ENCODE results near the gene JAK3. TPM values are rescaled to one million over a fixed set of nuclear protein-coding genes. Genes with fewer than 3 reads are reported as not detected.
"Not testable (repeated sequence)": the region's sequence is repeated elsewhere in the genome, so short reads cannot be mapped to it uniquely, and the experiment has no call there.

Gene JAK3
- total RNA-seq, 1 experiment from 2014 or later = not detected

GRCh38 chr19:17797424-17798201 lies 50.2 kb downstream of the JAK3 start:
- Histone ChIP-seq H3K36me3 (no peaks in the 10 kb centered on the region), H3K9me3 (no peaks in the 10 kb centered on the region), H3K4me3 (no peak overlapping the region), H3K27me3 (peaks cover 21% of the 10 kb centered on the region)
- DNase-seq = peak; percentile 71

DNA sequence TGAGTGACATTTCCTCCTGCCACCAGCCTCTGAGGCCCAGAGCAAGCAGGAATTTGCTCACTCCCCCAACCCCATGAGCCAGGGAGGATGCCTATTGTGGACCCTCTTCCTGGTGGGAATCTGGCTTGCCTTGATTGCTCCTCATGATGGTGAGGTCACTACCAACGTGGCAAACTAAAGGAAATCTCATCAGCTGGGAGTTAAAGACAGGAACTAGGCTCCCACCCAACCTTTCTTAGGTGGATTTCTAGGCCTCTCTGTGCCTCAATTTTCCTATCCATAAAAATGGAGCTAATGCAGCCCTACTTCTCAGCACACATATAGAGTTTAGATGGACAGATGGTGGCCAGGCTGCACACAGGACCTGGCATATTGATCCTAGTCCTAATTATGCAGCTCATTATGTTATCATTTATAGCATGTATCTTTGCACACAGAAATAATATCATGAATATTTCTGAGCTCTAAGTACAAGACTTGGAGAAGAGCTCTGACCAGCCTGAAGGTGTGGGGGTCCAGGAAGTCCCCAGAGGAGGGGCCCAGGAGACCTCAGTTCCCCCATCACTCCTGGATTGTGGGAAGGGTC lies 50.9 kb downstream of the JAK3 start:
- no peaks in the 10 kb centered on the region for H3K9me3 ChIP-seq
- H3K4me3 ChIP-seq = no peak overlapping the region
- DNase-seq = no peak
- no peaks in the 10 kb centered on the region for H3K36me3 ChIP-seq
- H3K27me3 ChIP-seq = peaks cover 15% of the 10 kb centered on the region

- no peaks in the 10 kb centered on the region for H3K9me3 ChIP-seq
- DNase-seq = no peak
- no peaks in the 10 kb centered on the region for H3K36me3 ChIP-seq
- peaks cover 15% of the 10 kb centered on the region for H3K27me3 ChIP-seq
- H3K4me3 ChIP-seq = no peak overlapping the region
Measured at GRCh38 chr19:17796013-17796837, 51.6 kb downstream of the JAK3 start.

GRCh38 chr19:17795495-17795856 lies 52.3 kb downstream of the JAK3 start:
- H3K27me3 ChIP-seq = peaks cover 15% of the 10 kb centered on the region
- no peaks in the 10 kb centered on the region for H3K36me3 ChIP-seq
- no peaks in the 10 kb centered on the region for H3K9me3 ChIP-seq
- no peak overlapping the region for H3K4me3 ChIP-seq
- DNase-seq = no peak

GRCh38 chr19:17794731-17795494 lies 52.9 kb downstream of the JAK3 start, which contains the start of gene B3GNT3:
TSS of gene B3GNT3 (plus strand) at chr19:17795138. CDS start at chr19:17807808, 12,670 bp downstream.
- no peaks in the 10 kb centered on the region for H3K9me3 ChIP-seq
- no peak within 1 kb of the TSS for H3K4me3 ChIP-seq
- peaks cover 15% of the 10 kb centered on the region for H3K27me3 ChIP-seq
- H3K36me3 ChIP-seq = no peaks in the 10 kb centered on the region
- DNase-seq = peak; percentile 39

DNA sequence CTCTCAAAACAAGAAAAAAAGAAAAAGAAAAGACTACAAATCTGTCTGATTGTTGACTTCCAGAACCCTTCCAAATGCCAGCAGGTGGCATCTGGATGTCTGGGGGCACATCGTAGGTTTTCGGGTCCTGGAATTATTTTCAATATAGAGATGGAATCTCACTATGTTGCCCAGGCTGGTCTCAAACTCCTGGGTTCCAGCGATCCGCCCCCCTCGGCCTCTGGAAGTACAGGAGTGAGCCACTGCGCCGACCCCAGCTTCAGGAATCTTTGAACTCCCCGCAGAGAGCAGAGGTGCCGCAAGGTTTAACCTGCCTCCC lies 53.4 kb downstream of the JAK3 start:
- Histone ChIP-seq H3K27me3 (peaks cover 15% of the 10 kb centered on the region), H3K36me3 (no peaks in the 10 kb centered on the region), H3K4me3 (no peak overlapping the region), H3K9me3 (no peaks in the 10 kb centered on the region)
- DNase-seq = no peak

- no peaks in the 10 kb centered on the region for H3K36me3 ChIP-seq
- no peak for DNase-seq
Measured at GRCh38 chr19:17790059-17790780, 57.6 kb downstream of the JAK3 start.

DNA sequence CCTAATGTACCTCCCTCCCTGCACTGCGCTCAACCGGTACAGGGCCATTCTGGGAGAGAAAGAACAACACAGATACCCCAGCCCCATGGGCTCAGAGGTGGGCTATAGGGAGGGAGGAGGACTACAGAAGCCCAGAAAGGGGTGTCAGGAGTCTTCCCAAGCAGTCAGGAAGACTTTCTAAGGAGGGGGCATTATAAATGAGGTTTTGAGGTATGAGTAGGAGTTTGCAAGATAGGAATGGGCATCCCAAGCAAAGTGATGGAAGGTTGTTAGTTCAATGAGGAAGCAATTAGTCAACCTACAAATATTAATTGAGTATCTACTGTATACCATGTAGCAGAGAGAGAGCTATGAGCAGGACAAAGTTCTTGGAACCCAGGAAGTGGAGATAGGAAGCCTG lies 59.1 kb downstream of the JAK3 start:
- H3K27me3 ChIP-seq = peaks cover under 1% of the 10 kb centered on the region; the same call in 1 of the 2 replicates
- DNase-seq = no peak

More at GRCh38 chr19:17790059-17790780, 57.6 kb downstream of the JAK3 start:
- H3K27me3 ChIP-seq = peaks cover 10% of the 10 kb centered on the region
- no peak overlapping the region for H3K4me3 ChIP-seq
- no peaks in the 10 kb centered on the region for H3K9me3 ChIP-seq

GRCh38 chr19:17787274-17787913 lies 60.4 kb downstream of the JAK3 start:
- DNase-seq = no peak
- Histone ChIP-seq H3K36me3 (no peaks in the 10 kb centered on the region), H3K4me3 (no peak overlapping the region), H3K27me3 (no peaks in the 10 kb centered on the region), H3K9me3 (no peaks in the 10 kb centered on the region)

More for the DNA sequence above, 59.1 kb downstream of the JAK3 start:
- Histone ChIP-seq H3K36me3 (no peaks in the 10 kb centered on the region), H3K9me3 (no peaks in the 10 kb centered on the region), H3K4me3 (no peak overlapping the region)

GRCh38 chr19:17784201-17785008 lies 63.4 kb downstream of the JAK3 start:
- DNase-seq = peak; percentile 56
- no peaks in the 10 kb centered on the region for H3K27me3 ChIP-seq
- H3K9me3 ChIP-seq = no peaks in the 10 kb centered on the region
- H3K36me3 ChIP-seq = no peaks in the 10 kb centered on the region
- no peak overlapping the region for H3K4me3 ChIP-seq

DNA sequence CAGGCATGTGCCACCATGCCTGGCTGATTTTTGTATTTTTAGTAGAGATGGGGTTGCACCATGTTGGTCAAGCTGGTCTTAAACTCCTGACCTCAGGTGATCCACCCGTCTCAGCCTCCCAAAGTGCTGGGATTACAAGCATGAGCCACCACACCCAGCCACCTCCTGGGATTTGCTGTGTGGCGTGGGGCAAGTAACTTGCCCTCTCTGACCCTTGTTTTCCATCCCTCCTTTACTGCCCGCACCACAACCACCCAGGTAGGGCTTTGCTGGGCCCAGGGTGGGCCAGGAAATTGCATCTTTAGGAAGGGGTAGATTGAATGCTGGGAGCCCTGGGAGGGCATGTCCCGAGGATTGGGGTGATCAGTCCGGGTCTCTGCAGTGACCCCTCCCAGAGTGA lies 64.1 kb downstream of the JAK3 start:
- DNase-seq, H3K36me3 ChIP-seq: not testable (repeated sequence)

DNA sequence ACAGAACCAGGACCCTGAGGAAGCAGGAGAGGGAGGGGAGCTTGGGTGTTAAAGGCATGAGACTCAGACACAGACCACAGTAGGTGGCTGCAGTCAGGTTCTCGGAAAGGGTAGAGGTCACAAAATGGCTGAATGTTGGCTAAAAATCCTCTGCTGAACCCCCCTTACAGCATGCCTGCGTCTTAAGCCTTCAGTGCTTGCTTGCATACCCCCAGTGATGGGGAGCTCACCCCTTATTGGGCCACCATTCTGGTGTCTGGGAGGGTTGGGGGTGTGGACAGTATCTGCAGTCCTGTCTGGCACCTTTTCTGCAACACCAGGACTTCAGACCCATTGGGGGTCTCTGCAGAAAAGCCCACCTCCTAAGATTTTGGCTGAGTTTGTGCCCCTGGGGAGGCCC lies 67.0 kb downstream of the JAK3 start:
- H3K36me3 ChIP-seq = no peaks in the 10 kb centered on the region
- no peaks in the 10 kb centered on the region; the same call in 1 of the 2 replicates for H3K27me3 ChIP-seq
- no peaks in the 10 kb centered on the region for H3K9me3 ChIP-seq

More for the DNA sequence above, 64.1 kb downstream of the JAK3 start:
- H3K4me3 ChIP-seq, H3K27me3 ChIP-seq, H3K9me3 ChIP-seq: not testable (repeated sequence)

GRCh38 chr19:17778968-17779929 lies 68.5 kb downstream of the JAK3 start:
- no peak overlapping the region for H3K4me3 ChIP-seq
- no peaks in the 10 kb centered on the region for H3K9me3 ChIP-seq
- no peaks in the 10 kb centered on the region; the same call in 1 of the 2 replicates for H3K27me3 ChIP-seq
- DNase-seq = no peak
- no peaks in the 10 kb centered on the region for H3K36me3 ChIP-seq

More for the DNA sequence above, 67.0 kb downstream of the JAK3 start:
- no peak overlapping the region for H3K4me3 ChIP-seq
- DNase-seq = no peak

All from MG63 (cell line).